IMR-90 (cell line): ENCODE measurements around the gene SLC2A13. TPM values are rescaled to one million over a fixed set of nuclear protein-coding genes. Genes with fewer than 3 reads are reported as not detected.
"Not testable (repeated sequence)": the region's sequence is repeated elsewhere in the genome, so short reads cannot be mapped to it uniquely, and the experiment has no call there.

ENCODE experiments used
- ATAC-seq: fragments of 200-7000 bp; cut with Tn5 transposase; 2 replicates; pipeline ENCODE4 v1.9.1; 2020; ENCODE audit warnings: low read depth, mild to moderate bottlenecking, moderate library complexity
- BruUV-seq: library from RNA; stranded (reverse); fragments of 400-500 nt; replicated peaks from 2 replicates; lab custom pipeline; 2021; lab: Mats Ljungman, UMichigan
- CTCF ChIA-PET: fragments of 300-600 bp; formaldehyde crosslinking; extraction: SDS; loops from one replicate; lab custom pipeline; 2021; ENCODE audit warnings: antibody characterized with exemption; lab: Yijun Ruan, JAX
- POLR2A ChIA-PET: fragments of 300-600 bp; sonication (Branson Sonifier 250); formaldehyde crosslinking; loops from one replicate; lab custom pipeline; 2022; ENCODE audit warnings: antibody characterized with exemption; ENCODE audit not compliant: unreplicated experiment; lab: Charles Lee
- DNase-seq: peaks from one replicate; pipeline ENCODE4 v3.0.0; 2013
- H2AFZ ChIP-seq: replicated peaks from 2 replicates; pipeline ENCODE3; 2013; ENCODE audit warnings: low read length, mild to moderate bottlenecking; ENCODE audit not compliant: poor library complexity
- H2AK5ac ChIP-seq: 2 replicates; pipeline ENCODE4 v1.6.1; 2013; ENCODE audit warnings: low read depth, low read length, inconsistent platforms
- H2AK9ac ChIP-seq: replicated peaks from 2 replicates; pipeline ENCODE3; 2013; ENCODE audit warnings: mild to moderate bottlenecking, low read depth, low read length, moderate library complexity; ENCODE audit not compliant: poor library complexity
- H2BK120ac ChIP-seq: 2 replicates; pipeline ENCODE4 v1.6.1; 2013; ENCODE audit warnings: low read depth, low read length, inconsistent platforms
- H2BK15ac ChIP-seq: 3 replicates; pipeline ENCODE4 v1.6.1; 2013; ENCODE audit warnings: low read depth, low read length, inconsistent platforms
- H2BK20ac ChIP-seq: 2 replicates; pipeline ENCODE4 v1.6.1; 2013; ENCODE audit warnings: low read depth, mild to moderate bottlenecking, inconsistent platforms, low read length, moderate library complexity
- H2BK5ac ChIP-seq: 2 replicates; pipeline ENCODE4 v1.6.1; 2013; ENCODE audit warnings: mild to moderate bottlenecking, low read depth, low read length, inconsistent platforms; ENCODE audit not compliant: poor library complexity, severe bottlenecking
- H3K14ac ChIP-seq: replicated peaks from 2 replicates; pipeline ENCODE4 v1.6.1; 2013; ENCODE audit warnings: low read depth, low read length, inconsistent platforms
- H3K18ac ChIP-seq: 2 replicates; pipeline ENCODE4 v1.6.1; 2013; ENCODE audit warnings: low read depth, low read length, control low read depth
- H3K23ac ChIP-seq: 2 replicates; pipeline ENCODE4 v1.6.1; 2013; ENCODE audit warnings: low read depth, low read length, inconsistent platforms
- H3K27ac ChIP-seq: 2 replicates; pipeline ENCODE4 v1.5.1; 2013; ENCODE audit warnings: mild to moderate bottlenecking, control low read depth, low read length; ENCODE audit not compliant: insufficient read depth
- H3K27me3 ChIP-seq: 2 replicates; pipeline ENCODE4 v1.6.1; 2013; ENCODE audit warnings: low read length; ENCODE audit not compliant: control insufficient read depth, insufficient read depth
- H3K36me3 ChIP-seq: 2 replicates; pipeline ENCODE4 v1.6.1; 2013; ENCODE audit warnings: low read length, mixed read lengths; ENCODE audit not compliant: control insufficient read depth, insufficient read depth
- H3K4ac ChIP-seq: 2 replicates; pipeline ENCODE4 v1.6.1; 2013; ENCODE audit warnings: low read depth, low read length, inconsistent platforms
- H3K4me1 ChIP-seq: 2 replicates; pipeline ENCODE4 v1.6.1; 2013; ENCODE audit warnings: low read length, mixed read lengths; ENCODE audit not compliant: control insufficient read depth, insufficient read depth
- H3K4me2 ChIP-seq: 2 replicates; pipeline ENCODE4 v1.6.1; 2013; ENCODE audit warnings: low read depth, mild to moderate bottlenecking, control low read depth, low read length, moderate library complexity
- H3K4me3 ChIP-seq: 2 replicates; pipeline ENCODE4 v1.5.1; 2013; ENCODE audit warnings: low read depth, mild to moderate bottlenecking, control low read depth, low read length, moderate library complexity; ENCODE audit not compliant: insufficient read depth
- H3K56ac ChIP-seq: 2 replicates; pipeline ENCODE4 v1.6.1; 2013; ENCODE audit warnings: low read length, inconsistent platforms; ENCODE audit not compliant: insufficient read depth; ENCODE audit errors: extremely low read depth
- H3K79me1 ChIP-seq, 2 experiments: 2 replicates each; pipeline ENCODE4 v1.6.1; 2013; ENCODE audit warnings: low read length in 2 of 2, inconsistent platforms in 1 of 2, low read depth in 1 of 2
- H3K9ac ChIP-seq: 2 replicates; pipeline ENCODE4 v1.6.1; 2013; ENCODE audit warnings: low read depth, low read length, control low read depth
- H3K9me1 ChIP-seq: 2 replicates; pipeline ENCODE4 v1.6.1; 2013; ENCODE audit warnings: low read length, inconsistent platforms; ENCODE audit not compliant: insufficient read depth
- H3K9me3 ChIP-seq: 2 replicates; pipeline ENCODE4 v1.6.1; 2013; ENCODE audit warnings: low read length; ENCODE audit not compliant: control insufficient read depth, insufficient read depth
- H4K20me1 ChIP-seq: 2 replicates; pipeline ENCODE4 v1.6.1; 2013; ENCODE audit warnings: low read length, inconsistent platforms; ENCODE audit not compliant: insufficient read depth
- H4K5ac ChIP-seq: 2 replicates; pipeline ENCODE4 v1.6.1; 2013; ENCODE audit warnings: mild to moderate bottlenecking, low read depth, low read length, control low read depth
- H4K8ac ChIP-seq, 2 experiments: 2 replicates each; pipeline ENCODE4 v1.6.1; 2013; ENCODE audit warnings: low read depth in 2 of 2, low read length in 2 of 2, control low read depth in 1 of 2, inconsistent platforms in 1 of 2
- H4K91ac ChIP-seq: 2 replicates; pipeline ENCODE4 v1.6.1; 2013; ENCODE audit warnings: low read depth, low read length, inconsistent platforms; ENCODE audit not compliant: insufficient read depth
- WGBS, 2 experiments: methylation state at CpG; one replicate each; pipeline versions ENCODE4 v1.1.5 to v1.1.7; 2013; ENCODE audit warnings: missing lambda C conversion rate in 2 of 2; ENCODE audit not compliant: insufficient read length in 1 of 2; ENCODE audit errors: extremely low coverage in 2 of 2; 5-methylcytosine and 5-hydroxymethylcytosine counted together
- dilution Hi-C: fragments of 300-500 bp; cut with HindIII; formaldehyde crosslinking; loops from one replicate; pipeline ENCODE4 v1.14.3; 2018; ENCODE audit warnings: low sequenced_read_pairs; ENCODE audit not compliant: unreplicated experiment
- in situ Hi-C: fragments of 300-500 bp; cut with MboI; formaldehyde crosslinking; loops from 3 replicates; pipeline ENCODE4 v1.14.3; 2019; ENCODE audit warnings: low sequenced_read_pairs, inconsistent platforms, mixed read lengths
- intact Hi-C: fragments of 100-400 bp; cut with micrococcal nuclease; formaldehyde crosslinking; loops from 2 replicates; pipeline ENCODE4 v1.10.0; 2022
- polyA plus RNA-seq, 3 experiments: library from polyadenylated mRNA; depleted of rRNA; stranded (reverse); fragments of >200 nt; gene quantifications; 2 replicates each; pipeline ENCODE4 v1.2.3, GENCODE V29; 2012; ENCODE audit warnings: low replicate concordance in 1 of 3
- total RNA-seq: library from RNA; depleted of rRNA; stranded (reverse); fragments of >200 nt; gene quantifications from 2 replicates; pipeline ENCODE4 v1.2.3, GENCODE V29; 2012

SLC2A13 gene
- total and polyA plus RNA-seq, 2 of the 4 experiments (the other 2 are of a cell fraction), result 1.5 to 3.9 TPM

DNA sequence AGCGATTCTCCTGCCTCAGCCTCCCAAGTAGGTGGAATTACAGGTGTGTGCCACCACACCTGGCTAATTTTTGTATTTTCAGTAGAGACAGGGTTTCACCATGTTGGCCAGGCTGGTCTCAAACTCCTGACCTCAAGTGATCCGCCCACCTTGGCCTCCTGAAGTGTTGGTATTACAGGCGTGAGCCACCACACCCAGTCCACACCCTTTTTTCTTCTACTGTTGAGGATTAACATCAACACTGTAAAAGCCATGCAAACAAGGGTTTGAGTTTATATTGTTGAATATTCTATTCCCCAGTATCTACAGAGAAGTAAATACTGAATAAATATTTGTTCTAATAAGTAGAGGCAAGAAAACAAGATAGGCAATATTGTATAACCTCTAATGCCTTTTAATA is 58.9 kb downstream of the SLC2A13 start:
- WGBS, 2 experiments, result no CpG with 5 or more reads among the region's 3 CpGs

More for the DNA sequence above, 58.9 kb downstream of the SLC2A13 start:
- H3K79me1 ChIP-seq, H3K4me1 ChIP-seq, H3K9me3 ChIP-seq, H4K20me1 ChIP-seq, H3K56ac ChIP-seq, in situ Hi-C loops, POLR2A ChIA-PET, H3K23ac ChIP-seq, CTCF ChIA-PET, H3K14ac ChIP-seq, H4K8ac ChIP-seq, H2BK120ac ChIP-seq, H4K5ac ChIP-seq, H2AFZ ChIP-seq, H3K4ac ChIP-seq, H3K27me3 ChIP-seq, H3K27ac ChIP-seq, ATAC-seq, H3K18ac ChIP-seq, H3K4me3 ChIP-seq, H2BK5ac ChIP-seq, H2BK15ac ChIP-seq, H2AK5ac ChIP-seq, H4K91ac ChIP-seq, DNase-seq, H3K9me1 ChIP-seq, H3K36me3 ChIP-seq, dilution Hi-C loops, intact Hi-C loops, H3K9ac ChIP-seq, BruUV-seq, H2BK20ac ChIP-seq, H2AK9ac ChIP-seq, H3K4me2 ChIP-seq: not testable (repeated sequence)
